Suprapubic skin (tissue), 4 donors: ENCODE measurements around the gene ERFL.
A peak's percentile ranks its signal among the peaks of the same experiment; 100 is the strongest.

ENCODE experiments used
- POLR2A ChIP-seq, 2 donors: fragments of 450-650 bp; IDR thresholded peaks; one replicate each; pipeline ENCODE4 v1.6.1; 2017; ENCODE audit warnings: antibody characterized with exemption in 2 of 2, mild to moderate bottlenecking in 2 of 2, moderate library complexity in 2 of 2
- POLR2AphosphoS5 ChIP-seq, 3 donors: sonication (generic); formaldehyde crosslinking; IDR thresholded peaks; one replicate each; pipeline ENCODE4 v1.6.1; 2017; ENCODE audit warnings: antibody characterized with exemption in 3 of 3
- TF ChIP-seq, protein P1 (sequence below), 2 donors: fragments of 200-600 bp in 1 of 2; fragments of 450-650 bp in 1 of 2; sonication (generic) in 1 of 2; IDR thresholded peaks; one replicate each; pipeline ENCODE4 v1.5.1; 2016 to 2019; ENCODE audit warnings: antibody characterized with exemption in 2 of 2, mild to moderate bottlenecking in 1 of 2, moderate library complexity in 1 of 2

DNA sequence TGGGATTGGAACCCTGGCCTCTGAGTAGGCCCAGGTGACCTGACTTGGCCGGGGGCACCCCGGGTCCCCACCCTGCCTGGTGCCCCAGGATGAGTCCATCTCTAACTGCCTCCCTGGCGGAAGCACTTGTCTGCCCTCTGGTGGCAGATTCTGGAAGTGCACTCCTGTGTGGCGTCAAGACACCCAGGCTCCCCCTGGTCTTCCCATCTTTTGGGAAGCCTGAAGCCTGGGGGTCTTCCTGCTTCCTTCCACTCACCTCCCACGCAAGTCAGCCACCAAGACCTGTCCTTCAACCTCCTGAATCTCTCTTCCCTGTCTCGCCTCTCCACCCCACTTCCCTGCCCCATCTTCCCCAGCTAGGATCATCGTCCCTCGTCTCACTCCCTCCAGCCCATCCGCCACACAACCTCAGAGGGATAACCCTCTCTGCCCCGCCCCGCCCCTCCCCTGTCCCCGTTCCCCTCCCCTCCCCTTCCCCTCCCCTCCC is 23.5 kb upstream of the ERFL start:
- no peak for TF ChIP-seq POLR2A (IDR thresholded peaks at IDR 0.05)
- TF ChIP-seq, protein P1, sequence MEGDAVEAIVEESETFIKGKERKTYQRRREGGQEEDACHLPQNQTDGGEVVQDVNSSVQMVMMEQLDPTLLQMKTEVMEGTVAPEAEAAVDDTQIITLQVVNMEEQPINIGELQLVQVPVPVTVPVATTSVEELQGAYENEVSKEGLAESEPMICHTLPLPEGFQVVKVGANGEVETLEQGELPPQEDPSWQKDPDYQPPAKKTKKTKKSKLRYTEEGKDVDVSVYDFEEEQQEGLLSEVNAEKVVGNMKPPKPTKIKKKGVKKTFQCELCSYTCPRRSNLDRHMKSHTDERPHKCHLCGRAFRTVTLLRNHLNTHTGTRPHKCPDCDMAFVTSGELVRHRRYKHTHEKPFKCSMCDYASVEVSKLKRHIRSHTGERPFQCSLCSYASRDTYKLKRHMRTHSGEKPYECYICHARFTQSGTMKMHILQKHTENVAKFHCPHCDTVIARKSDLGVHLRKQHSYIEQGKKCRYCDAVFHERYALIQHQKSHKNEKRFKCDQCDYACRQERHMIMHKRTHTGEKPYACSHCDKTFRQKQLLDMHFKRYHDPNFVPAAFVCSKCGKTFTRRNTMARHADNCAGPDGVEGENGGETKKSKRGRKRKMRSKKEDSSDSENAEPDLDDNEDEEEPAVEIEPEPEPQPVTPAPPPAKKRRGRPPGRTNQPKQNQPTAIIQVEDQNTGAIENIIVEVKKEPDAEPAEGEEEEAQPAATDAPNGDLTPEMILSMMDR (IDR thresholded peaks at IDR 0.05) = peak; percentile 73 to 99
- no peak for TF ChIP-seq POLR2AphosphoS5 (IDR thresholded peaks at IDR 0.05)
